Measurements from ENCODE around the gene ARHGAP28.

GRCh38 chr18:6776188-6776587 lies 46.7 kb downstream of the ARHGAP28 start:
- no peak for TF ChIP-seq CREB1 (IDR thresholded peaks at IDR 0.05; ENCODE audit: low read depth)
- no peak for TF ChIP-seq REST (IDR thresholded peaks at IDR 0.05; ENCODE audit: low read depth, low read length)
- TF ChIP-seq JUND (IDR thresholded peaks at IDR 0.05; ENCODE audit: low read depth, low read length) = no peak
- TF ChIP-seq CTCF (IDR thresholded peaks at IDR 0.05 in 2 of 3, conservative IDR thresholded peaks at IDR 0.05 in 1 of 3; ENCODE audit: control insufficient read depth in 2 of 3, extremely low read depth in 1 of 3, insufficient read depth in 1 of 3, low read depth in 3 of 3, low read length in 3 of 3) = no peak
- TF ChIP-seq ZNF687 (IDR thresholded peaks at IDR 0.05) = no peak
- no peak for TF ChIP-seq MYB (IDR thresholded peaks at IDR 0.05; ENCODE audit: borderline replicate concordance, low read depth, low read length)
- TF ChIP-seq E4F1 (IDR thresholded peaks at IDR 0.05; ENCODE audit: borderline replicate concordance, partially characterized antibody) = no peak
- no peak for TF ChIP-seq BCLAF1 (IDR thresholded peaks at IDR 0.05)
- TF ChIP-seq POLR2A (IDR thresholded peaks at IDR 0.05; ENCODE audit: low read depth, low read length) = no peak
